Adipose tissue (tissue), 3 donors: ENCODE results near the gene MYO16. TPM values are rescaled to one million over a fixed set of nuclear protein-coding genes. Genes with fewer than 3 reads are reported as not detected.

ENCODE experiments used
- H3K27ac ChIP-seq: one replicate; pipeline ENCODE4 v1.5.1; 2013; ENCODE audit warnings: low read depth, low read length
- WGBS, 3 donors: extraction: QIAGEN DNeasy Blood & Tissue Kit; methylation state at CpG; one replicate each; pipeline ENCODE4 v1.1.7; 2013; 5-methylcytosine and 5-hydroxymethylcytosine counted together
- polyA plus RNA-seq, 3 donors: library from polyadenylated mRNA; stranded (reverse); fragments of 200-250 nt; gene quantifications; one replicate each; pipeline ENCODE4 v1.2.3, GENCODE V29; 2013
- donor health status: healthy with polysubstance abuse.
- donor health status: Bipolar disorder and iron deficiency.
- donor health status: healthy.

Gene MYO16
- polyA plus RNA-seq, 3 donors = 0.05 to 2.0 (median 0.56) TPM

DNA sequence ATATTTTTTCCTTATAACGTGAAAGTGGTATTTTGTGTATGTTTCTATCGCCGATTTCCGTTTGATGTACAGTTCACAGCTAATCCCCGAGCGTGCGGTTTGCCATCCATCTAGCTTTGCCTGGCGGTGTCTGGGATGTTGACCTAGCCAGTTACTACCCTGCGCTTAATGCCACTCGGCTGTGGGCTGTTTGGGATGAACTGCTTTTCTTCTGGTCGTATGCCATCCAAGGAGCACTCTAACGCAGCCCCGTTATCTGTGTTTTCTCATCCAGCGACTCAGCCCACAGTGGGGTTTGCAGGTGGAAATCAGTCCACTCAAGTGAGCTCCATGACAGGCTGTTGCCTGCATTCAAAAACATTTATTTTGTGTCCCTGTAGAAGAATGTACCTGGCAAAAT, 512.3 kb downstream of the MYO16 start:
- WGBS, 3 donors = 87 to 92% (median 92%) methylated on average over 14 of the region's 14 CpGs
- H3K27ac ChIP-seq = no peak overlapping the region

DNA sequence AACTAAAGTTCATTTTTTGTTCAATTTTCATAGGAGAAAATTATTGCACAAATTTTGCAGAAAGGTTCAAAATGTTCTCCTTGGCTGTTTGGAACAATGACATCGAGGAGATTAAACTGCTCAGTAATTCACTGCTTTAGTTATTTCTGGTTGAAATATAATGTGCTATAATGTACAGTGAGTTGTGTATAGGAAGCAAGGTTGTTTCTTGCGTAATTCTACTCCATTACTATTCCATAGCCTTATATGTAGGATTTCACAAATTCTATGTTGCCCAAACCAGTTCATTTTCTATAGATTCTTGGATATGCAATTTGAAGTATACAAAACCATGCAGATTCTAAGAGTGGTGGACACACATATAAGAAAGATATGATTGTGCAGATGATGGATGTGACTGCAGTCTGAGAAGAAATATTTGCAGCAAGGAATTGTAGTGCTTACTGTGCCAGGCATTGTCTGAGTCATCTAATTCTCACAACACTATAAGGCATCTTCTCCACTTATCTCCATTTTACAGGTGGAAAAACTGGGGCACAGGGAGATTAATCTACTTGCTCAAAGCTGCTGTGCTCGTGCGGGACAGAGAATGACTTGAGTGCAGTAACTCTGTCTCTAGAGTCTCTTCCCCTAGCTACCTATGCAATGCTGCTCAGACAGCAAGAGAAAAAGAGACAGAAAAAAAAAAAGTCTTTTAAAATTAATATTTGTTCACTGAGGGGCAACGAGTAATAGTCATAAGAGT, 515.5 kb downstream of the MYO16 start:
- WGBS, 3 donors = 50 to 61% (median 56%) methylated on average over 5 of the region's 5 CpGs
- no peak overlapping the region for H3K27ac ChIP-seq

DNA sequence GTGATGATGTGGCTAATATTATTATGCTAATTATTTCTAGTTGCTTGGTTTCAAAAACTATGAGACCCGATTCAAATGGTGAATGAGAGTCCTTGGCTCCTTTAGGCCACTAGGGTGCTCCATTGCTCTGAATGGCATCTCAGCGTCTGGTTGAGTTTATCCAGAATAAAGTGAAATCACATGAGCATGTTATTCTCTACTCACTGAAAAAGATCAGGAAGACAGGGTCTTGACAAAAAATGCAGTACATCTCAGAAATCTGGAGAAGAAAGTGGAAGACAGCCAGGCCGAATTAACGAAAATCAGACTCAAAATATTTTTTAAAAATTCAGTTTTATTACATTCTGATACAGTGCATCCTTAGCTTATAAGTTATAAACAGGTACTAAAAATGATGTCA, 516.2 kb downstream of the MYO16 start:
- no peak overlapping the region for H3K27ac ChIP-seq
- 8 to 15% (median 15%) methylated on average over 4 of the region's 4 CpGs for WGBS, 3 donors

DNA sequence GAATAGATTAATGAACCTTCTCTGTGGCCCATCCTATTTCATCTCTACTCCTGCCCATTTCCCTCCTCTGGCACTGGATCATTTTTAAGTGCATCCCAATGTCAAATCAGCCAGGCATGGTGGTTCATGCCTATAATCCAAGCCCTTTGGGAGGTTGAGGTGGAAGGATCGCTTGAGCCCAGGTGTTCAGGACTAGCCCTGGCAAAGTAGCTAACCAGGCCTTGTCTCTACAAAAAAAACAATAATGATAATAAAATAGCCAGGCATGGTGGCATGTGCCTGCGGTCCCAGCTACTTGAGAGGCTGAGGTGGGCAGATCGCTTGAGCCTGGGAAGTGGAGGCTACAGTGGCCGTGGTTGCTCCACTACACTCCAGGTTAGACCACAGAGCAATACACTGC, 517.0 kb downstream of the MYO16 start:
- H3K27ac ChIP-seq = no peak overlapping the region
- WGBS, 3 donors = 86 to 97% (median 87%) methylated on average over 4 of the region's 4 CpGs

DNA sequence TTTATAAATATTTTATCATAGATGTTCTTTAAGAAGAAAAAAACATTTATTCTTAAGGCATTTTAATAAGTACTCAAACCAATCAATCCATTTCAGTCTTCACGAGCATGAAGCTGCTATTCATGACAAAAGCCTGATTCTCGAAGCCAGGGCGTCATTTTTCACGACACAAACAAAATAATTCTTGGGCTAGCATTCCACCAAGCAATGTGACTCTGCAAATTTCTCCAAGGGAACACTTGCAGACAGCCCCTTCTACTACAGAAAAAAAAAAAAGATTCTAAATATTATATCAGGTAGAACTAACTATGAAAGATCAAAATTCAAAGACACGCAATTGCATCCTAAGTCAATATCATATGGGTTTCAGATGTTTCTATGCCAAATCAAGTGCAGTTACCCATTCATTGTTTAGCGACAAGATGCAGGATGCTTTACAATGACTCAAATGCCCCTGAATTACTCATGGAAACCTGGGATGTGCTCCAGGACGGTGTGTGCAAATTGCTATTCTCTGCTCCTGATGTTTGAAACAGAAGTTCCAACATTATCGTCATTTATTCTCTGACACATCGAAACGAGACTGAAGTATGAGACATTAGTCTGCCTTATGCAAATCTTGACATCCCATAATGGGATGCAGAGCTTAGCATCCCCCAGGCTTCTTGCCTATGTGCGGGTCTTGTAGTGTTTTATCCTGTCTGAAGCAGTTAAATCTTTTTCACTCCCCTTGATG, 517.7 kb downstream of the MYO16 start:
- WGBS, 3 donors = 63 to 81% (median 72%) methylated on average over 11 of the region's 11 CpGs
- H3K27ac ChIP-seq = no peak overlapping the region

DNA sequence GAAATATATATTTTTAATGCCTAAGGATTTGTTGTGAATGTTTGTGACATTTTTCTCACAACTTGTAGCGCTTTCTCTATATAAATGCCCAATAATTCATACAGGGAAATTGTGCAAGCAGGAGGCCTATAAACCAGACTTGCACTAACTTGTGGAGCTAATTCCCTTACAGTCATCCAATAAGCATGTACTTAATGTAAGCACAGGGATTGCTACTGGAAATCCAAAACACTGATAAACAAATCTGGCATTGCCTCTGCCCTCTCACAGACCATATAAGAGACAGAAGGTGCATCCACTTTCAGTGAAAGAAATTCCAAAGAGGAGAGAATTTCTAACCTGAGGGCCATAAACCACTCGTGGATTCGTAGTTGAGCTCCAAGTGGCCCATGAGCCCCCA, 518.8 kb downstream of the MYO16 start:
- WGBS, 3 donors = 86 to 89% (median 87%) methylated on average over 3 of the region's 3 CpGs

DNA sequence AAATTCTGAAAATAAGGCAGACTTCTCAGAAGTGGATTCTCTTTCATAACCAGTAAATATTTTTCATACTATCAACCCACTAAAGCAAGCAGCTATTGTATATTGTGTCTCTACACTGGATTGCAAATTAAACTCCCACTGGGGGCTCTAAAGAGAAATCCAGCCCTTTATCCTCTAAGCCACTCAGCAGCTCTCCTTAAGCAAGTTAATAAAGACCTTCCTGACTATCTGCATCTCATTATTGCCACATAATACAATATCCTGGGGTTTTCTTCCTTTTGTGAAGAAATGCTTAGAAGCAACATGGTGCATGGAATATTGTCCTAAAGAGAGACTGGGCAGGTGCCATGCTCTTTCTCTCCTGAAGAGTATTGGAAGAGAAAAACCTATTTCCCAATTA, 521.3 kb downstream of the MYO16 start:
- no peak overlapping the region for H3K27ac ChIP-seq

More for the DNA sequence above, 518.8 kb downstream of the MYO16 start:
- no peak overlapping the region for H3K27ac ChIP-seq

DNA sequence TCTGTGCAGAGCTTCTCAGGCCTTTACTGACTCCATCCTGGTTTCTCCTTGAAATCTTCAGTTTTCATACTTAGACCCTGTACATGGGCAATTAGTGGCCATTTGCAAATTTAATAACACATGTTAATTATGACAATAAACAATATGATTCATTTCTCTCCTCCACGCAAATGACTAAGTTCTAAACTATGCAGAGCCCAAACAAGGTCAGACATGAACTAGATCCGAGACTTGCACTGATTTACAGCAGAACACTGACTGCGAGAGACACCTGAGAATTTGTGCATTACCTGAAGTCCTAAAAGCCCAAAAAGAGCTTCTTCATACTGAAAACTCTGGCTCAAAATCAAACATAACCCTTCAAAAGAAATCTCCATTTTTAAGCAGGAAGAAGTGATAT, 521.8 kb downstream of the MYO16 start:
- H3K27ac ChIP-seq = no peak overlapping the region
- 88 to 90% (median 89%) methylated on average over 3 of the region's 3 CpGs for WGBS, 3 donors

DNA sequence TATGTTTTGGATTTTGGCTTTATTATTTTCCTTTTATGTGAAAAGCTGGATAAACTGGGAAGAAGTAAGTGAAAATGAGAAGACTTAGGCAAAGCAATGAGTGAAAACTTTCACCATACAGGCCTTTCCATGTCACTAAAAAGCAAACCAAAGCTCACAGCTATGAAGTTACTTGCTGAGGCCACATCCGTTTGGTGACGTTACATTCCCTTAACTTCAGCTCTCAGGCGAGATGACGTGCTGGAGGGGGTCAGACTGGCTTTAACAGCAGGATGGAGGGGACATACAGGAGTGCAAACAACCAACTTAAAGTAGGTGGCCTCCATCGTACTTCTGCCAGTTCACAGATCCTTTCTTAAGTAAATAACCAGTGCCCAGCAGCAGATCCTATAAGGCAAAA, 522.3 kb downstream of the MYO16 start:
- WGBS, 3 donors = 72 to 85% (median 74%) methylated on average over 5 of the region's 5 CpGs
- H3K27ac ChIP-seq = no peak overlapping the region

DNA sequence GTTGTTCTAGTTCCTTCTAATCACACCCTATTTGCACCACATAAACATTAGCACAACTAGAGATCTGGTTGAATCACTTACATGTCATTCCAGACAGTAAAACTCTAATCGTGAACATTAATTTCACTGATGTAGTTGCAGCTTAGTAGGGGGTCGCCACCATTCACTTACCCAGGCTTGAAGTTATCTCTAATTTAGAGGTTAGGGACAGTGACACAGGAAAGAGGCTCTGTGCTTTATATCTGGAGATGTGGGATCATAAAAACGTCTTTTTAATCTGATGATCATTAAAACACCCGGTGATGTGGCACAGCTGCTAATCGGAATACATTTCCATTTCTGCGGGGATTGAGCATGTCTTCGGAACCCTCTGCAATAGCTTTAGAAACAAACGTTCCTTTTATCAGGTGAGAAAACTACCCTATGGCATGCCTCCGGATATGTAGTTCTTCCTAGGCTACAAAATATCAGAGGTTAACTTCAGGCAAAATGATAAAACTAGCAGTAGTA, 523.0 kb downstream of the MYO16 start:
- H3K27ac ChIP-seq = no peak overlapping the region
- 71 to 80% (median 79%) methylated on average over 9 of the region's 9 CpGs for WGBS, 3 donors

DNA sequence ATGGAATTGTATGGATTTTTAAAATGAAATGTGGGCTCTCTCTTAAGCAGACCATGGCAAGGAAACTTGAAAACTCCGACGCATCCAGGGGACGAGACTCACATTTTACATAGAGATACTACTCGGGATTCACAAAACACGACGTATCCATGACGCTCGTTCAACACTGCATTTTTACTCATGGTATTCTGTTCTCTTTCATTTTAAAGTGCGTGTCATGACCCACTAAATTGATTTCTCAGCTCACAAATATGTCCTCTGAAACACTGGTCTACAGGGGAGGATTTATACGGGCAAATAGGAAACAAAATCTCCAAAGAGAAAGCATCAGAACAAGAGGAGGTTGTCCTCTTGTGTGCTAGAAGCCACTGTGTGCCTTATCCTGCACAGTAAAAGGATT, 523.5 kb downstream of the MYO16 start:
- H3K27ac ChIP-seq = no peak overlapping the region
- WGBS, 3 donors = 90 to 92% (median 91%) methylated on average over 10 of the region's 10 CpGs

DNA sequence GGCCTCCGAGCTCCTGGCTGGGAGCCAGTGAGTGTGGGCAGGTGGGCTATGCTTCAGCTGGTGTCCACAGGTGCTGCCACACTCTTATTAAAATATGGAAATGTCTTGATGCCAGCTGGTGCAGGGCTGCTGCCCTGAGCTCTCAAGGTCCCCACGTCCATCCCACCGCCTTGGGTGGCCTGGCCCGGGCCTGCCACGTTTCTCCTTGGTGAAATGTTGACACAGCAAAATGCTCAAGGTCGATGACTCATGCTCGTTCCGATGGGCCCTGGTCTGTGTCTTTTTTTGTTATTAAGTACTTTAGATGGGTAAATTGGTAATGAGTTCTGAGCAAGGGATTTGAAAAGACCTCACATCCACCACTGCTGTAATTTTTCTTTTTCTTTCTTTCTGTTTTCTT, 524.7 kb downstream of the MYO16 start:
- H3K27ac ChIP-seq = no peak overlapping the region
- 30 to 75% (median 65%) methylated on average over 8 of the region's 8 CpGs for WGBS, 3 donors

DNA sequence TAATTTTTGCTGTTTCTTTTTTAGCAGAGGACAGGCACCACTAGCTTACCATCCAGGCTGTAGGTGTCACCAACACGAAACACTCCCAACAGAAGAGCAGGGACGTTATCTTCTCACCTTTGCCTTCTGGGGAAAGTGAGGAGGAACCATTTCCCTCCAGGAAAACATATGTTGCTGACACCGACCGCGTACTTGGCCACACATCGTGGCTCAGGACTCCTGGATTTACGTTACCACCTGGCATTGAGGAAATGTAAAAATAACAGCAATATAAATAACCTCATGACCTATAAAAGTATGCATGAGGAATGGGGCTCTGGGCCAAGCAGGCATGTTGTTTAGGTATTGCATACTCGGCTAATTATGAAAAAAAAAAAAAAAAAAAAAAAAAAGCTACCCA, 525.1 kb downstream of the MYO16 start:
- WGBS, 3 donors = 39 to 73% (median 42%) methylated on average over 8 of the region's 8 CpGs
- no peak overlapping the region for H3K27ac ChIP-seq

DNA sequence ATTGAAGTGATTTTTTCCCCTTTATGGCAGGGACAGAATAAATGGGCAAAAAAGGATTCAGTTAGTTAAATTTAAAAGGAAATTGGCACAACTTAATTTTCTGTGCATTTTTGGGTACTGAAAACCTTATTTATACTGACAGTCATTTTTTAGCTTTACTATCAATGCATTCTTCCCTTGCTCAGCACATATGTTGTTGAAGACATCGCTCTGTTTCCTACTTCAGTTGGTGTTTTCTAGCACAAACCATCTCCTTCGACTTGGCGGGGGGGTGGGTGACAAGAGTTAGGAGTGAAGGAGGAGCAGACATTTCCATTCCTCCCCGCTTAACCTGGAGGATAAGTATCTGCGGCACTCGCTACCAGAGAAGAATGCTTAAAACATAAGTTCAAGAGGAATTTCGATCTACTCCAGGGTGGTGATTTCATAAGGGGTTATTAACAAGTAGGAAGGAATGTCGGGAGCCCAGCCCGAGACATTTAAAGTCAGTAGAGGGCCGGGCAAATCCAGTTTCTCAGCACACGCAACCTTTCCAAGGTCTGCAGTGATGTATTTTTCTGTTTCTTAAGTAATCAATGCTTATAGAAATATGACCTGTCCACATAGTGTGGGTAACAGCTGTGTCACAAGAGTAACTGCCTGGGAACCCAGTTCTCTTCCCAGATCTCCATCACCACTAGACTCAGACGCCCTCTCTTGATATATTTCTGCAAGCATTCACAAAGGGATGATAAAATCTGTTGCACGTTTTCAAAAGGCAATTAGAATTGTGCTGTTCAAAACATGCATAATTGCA, 525.8 kb downstream of the MYO16 start:
- WGBS, 3 donors = 68 to 81% (median 72%) methylated on average over 13 of the region's 13 CpGs

DNA sequence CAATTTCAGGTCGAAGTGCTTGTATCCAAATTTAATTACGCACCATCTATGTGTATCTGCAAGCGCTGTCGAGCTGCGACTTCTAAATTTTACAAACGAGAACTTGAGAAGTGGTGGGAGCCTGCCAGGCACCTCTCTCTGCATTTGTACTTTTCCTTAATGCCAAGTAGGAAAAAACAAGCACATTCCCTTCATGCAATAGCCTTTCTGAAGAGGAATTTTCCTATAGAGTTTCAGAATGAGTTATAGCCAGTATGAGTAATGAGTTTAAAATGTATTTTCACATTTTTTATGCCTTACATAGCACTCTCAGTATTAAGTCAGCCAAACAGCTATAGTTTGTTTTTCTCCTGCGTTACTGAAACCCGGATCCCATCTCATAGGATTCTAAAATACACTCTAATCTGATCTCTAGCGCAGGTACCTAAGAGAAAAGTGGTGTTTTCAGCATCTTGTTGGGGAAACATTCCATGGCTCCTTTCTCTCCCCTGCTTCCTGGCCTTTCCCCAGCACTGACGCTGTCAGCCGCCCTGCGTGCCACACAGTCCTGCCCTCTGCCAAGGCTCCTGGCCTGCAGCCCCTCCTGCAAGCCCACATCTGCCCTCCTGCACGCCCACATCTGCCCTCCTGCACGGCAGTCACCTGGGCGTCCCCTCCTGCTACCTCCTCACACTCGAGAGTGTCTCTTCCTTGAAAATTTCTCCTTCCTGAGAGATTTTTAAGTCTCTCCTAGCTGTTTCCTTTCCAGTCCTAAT, 526.9 kb downstream of the MYO16 start:
- H3K27ac ChIP-seq = no peak overlapping the region
- 50 to 56% (median 55%) methylated on average over 16 of the region's 16 CpGs for WGBS, 3 donors

More for the DNA sequence above, 525.8 kb downstream of the MYO16 start:
- no peak overlapping the region for H3K27ac ChIP-seq

DNA sequence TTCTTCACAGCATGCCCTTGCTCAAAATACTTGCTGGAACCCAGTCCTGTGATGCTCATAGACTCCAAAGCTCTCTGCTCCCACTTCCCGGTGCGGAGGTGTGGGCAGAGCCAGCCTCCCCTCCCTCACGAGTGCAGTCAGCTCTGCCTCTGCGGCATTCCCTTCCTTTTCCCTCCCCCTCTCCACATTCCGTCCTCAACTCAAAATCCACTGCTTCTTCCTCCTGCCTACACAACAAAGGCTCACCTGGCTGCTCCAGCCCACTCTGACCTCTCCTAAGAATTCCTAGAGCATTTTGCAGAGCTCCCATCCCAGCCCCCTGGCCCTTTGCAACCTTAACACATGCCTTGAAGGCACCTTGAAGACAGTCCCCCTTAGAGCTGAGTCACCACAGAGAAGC, 527.9 kb downstream of the MYO16 start:
- no peak overlapping the region for H3K27ac ChIP-seq
- WGBS, 3 donors = 41 to 69% (median 60%) methylated on average over 5 of the region's 5 CpGs

DNA sequence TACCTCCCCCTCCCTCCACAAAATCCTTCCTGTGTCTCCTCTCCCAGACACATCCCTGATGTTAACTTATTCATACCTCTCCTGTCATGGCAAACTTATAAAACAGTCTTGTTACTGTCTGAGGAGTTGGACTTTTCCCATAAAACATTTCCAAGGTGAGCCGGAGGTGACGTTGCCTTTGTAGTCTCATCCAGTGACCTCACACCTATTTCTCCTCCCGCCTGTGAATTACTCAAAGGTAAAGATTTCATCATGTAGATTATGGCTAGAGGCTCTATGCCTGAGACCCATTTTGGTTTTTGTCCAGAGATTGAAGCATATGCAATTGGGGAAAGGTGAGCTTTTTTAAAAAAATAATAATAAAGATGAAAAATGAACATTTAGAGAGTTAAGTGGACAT, 529.0 kb downstream of the MYO16 start:
- WGBS, 3 donors = 80 to 86% (median 80%) methylated on average over 3 of the region's 3 CpGs
- H3K27ac ChIP-seq = no peak overlapping the region

DNA sequence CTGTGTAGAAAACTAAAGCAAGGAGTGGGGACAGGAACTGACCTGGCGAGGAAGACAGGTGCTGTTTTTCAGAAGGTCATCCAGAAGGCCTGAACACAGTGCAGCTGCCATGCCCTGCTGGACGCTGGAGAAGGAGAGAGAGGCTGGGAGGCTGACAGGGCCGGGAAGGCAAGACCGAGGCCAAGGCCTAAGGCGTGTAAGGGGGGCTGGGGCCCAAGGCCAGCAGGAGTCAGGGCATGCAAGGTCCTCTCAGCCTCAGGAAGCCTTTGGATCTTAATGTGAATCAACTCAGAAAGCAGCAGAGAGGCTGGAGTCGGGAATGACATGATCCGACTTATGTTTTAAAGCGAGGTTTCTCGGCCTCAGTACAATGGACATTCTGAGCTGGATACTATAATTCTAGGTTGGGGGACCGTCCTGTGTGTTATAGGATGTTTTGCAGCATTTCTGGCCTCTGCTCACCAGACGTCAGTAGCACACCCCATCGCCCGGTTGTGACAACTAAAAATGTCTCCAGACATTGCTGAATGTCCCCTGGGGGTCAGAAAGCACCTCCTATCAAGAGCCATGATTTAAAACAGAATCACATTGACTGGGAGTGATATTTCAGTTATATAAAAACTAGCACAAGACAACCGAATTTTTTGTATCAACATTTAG, 530.4 kb downstream of the MYO16 start:
- WGBS, 3 donors = 73 to 82% (median 82%) methylated on average over 14 of the region's 14 CpGs
- H3K27ac ChIP-seq = no peak overlapping the region
